ENCODE data around the gene CCDC187.
"Not testable (repeated sequence)": the region's sequence is repeated elsewhere in the genome, so short reads cannot be mapped to it uniquely, and the experiment has no call there.

Gene CCDC187

DNA sequence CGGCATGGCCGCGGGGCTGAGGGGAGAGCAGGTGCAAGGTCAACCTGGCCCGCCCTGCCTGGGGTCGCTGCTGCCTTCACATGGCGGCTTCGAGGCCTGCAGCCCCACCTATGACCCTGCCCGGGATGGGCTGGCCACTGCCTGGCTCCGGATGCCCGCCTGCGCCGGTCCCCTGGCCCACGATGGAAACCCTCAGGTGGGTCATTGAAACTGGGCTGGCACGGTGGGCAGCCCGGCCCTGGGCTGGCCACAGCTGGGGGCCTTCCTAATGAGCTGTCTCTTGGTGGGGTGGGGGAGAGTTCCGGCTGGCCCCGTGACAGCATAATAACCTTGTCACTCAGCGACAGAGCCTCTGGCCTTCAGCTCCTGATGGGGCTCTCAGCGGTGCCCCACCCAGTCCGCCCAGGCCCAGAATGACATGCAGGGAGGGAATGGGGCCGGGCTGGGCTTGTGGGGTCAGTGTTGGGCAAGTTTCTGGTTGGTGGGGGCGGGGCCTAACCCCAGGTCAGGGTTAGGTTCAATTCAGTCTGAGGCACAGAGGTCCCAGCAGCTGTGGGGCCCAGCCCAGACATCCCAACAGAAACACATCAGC, at the start of gene CCDC187:
TSS of gene CCDC187 (minus strand) at position 270 of the 592 bp plus-strand sequence. CDS start at position 6, 264 bp downstream.
- no peak for DNase-seq (ENCODE audit: low read depth)

DNA sequence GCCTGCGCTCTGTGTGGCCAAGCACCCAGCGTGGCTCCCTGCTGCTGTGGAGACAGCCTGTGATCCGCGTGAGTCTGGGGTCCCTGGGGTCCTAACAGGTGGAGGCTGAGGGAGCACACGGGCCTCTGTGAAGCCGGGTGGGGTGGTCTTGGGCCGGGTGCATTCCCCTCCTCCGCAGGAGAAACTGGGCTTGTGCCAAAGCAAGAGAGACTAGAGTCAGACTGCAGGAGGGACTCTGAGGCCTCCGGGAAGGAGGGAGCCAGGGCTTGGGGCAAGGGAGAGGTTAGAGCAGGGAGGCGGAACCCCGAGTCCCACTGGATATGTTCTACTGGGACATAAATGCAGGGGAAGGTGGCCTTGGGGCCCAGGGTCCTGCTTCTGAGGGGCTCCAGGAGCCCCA, 49.2 kb upstream of the CCDC187 start:
- no peak for DNase-seq (ENCODE audit: low read depth)

DNA sequence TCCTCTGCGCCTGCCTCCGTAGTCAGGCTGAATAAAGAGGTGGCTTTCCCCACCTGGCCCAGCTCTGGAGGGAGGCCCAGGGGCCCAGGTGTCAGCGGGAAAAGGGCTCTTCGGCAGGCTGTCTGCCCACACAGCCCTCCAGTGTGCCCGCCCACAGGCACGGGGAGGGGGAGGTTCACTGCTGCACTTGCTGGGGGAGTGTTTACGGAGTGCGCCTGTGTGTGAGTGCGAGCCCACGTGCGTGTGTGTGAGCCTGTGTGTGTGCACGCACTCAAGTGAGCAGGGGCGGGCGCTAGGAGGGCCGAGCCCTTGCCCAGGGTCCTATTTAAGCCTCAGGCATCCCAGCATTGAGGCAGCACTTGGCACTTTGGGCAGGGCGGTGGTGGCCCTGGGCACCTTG, 48.8 kb upstream of the CCDC187 start:
- no peak for DNase-seq (ENCODE audit: low read depth)

DNA sequence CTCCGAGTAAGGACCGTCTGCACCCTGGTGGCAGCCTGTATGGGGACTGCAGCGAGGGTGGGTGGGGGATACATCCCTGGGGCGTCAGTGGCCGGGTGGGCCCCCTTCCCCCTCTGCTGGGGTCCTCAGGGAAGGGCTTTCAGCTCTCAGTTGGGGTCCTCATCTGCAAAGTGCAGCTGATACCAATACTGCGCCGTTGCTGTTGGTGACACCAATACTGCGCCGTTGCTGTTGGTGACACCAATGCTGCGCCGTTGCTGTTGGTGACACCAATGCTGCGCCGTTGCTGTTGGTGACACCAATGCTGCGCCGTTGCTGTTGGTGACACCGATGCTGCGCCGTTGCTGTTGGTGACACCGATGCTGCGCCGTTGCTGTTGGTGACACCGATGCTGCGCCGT, 48.0 kb upstream of the CCDC187 start:
- DNase-seq (ENCODE audit: low read depth) = not testable (repeated sequence)

DNA sequence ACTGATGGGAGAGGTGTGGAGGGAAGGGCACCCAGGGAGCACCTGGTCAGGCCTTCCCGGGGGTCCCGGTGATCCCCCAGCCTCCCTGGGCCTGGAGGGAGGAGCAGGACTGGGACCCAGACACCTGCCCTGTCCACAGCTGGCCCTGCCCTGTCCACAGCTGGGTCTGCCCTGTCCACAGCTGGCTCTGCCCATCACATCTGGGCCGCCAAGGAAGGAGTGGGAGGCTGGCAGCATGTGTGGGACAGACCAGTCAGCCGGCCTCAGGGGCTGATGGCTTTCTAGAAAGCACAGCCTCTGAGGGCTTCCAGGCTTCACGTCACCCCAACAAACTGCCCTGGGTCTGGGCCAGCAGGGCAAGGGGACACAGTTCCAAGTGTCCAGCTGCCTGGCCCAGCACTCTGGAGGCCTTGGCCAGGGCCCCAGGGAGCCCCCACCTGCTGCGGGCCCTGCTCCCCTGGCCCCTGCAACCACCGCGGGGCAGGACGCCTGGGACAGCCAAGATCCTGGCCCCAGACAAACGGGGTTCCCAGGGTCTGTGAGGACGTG, 47.4 kb upstream of the CCDC187 start:
- no peak for DNase-seq (ENCODE audit: low read depth)

DNA sequence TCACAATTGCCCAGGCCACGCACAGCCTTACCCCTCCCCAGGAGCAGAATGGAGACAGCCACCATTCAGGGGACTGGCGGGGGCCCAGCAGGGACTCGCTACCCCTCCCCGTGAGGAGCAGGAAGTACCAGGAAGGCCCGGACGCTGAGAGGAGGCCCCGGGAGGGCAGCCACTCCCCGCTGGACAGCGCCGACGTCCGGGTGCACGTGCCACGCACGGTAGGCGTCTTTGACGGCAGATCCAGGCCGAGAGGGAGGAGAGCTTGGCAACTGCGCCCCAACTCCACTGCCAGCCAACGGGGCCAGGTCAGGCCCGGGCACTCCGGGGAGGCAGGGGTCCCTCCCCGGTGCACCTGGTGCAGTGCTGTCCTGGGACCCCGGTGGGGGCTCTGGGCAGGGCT, 45.7 kb upstream of the CCDC187 start:
- DNase-seq (ENCODE audit: low read depth) = no peak

DNA sequence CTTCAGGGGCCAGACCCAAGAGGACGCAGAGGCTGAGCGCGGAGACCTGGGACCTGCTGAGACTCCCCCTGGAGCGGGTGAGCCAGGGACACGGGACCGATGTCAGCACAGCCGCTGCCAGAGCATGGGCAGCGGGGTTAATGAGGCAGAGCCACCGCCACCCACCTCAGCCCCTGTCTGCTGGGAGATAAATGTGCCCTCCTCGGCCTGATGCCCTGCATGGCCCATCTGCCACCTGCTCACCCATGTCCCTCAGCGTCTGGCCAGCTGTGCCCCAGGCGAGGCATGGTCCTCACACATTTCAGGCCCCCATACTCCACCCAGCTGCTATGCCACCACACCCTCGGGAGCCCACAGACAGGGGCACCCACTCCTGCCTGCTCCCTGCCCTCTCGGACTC, 44.8 kb upstream of the CCDC187 start:
- no peak for DNase-seq (ENCODE audit: low read depth)

DNA sequence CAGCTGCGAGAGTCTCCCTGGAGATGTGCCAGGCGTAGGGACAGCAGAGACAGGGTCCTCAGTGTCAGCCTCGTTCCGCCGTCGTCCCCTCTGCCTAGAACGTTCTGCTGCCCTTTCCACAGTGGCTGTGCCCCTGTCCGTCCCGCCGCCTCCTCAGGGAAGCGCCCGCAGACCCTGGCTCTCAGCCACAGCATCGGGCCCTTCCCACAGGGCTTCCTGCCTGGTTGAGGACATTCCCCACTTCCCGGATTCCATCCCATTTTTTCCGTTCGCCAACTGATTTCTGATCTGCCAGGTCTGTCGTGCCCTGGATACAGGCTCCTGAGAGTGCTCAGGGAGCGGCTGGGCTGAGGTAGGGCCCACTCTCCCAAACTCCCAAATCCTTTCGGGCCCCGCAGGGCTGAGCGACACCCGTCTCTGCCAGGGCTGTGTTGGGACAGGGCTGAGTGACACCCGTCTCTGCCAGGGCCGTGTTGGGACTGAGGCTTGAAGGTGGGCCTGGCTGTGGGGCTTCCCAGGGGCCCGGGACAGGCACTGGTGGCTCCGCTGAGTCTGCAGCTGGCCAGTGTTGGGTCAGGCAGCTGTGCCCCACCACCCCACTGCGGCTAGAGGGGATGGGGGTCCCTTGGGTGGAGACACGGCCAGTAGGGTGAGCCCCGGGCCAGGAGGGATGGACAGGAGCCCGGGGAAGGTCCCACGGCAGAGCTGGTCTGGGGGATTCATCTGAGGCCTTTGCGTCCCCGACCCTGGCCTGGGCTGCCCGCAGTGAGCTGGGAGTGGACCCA, 43.8 kb upstream of the CCDC187 start:
- peak; percentile 29 for DNase-seq (ENCODE audit: low read depth)

DNA sequence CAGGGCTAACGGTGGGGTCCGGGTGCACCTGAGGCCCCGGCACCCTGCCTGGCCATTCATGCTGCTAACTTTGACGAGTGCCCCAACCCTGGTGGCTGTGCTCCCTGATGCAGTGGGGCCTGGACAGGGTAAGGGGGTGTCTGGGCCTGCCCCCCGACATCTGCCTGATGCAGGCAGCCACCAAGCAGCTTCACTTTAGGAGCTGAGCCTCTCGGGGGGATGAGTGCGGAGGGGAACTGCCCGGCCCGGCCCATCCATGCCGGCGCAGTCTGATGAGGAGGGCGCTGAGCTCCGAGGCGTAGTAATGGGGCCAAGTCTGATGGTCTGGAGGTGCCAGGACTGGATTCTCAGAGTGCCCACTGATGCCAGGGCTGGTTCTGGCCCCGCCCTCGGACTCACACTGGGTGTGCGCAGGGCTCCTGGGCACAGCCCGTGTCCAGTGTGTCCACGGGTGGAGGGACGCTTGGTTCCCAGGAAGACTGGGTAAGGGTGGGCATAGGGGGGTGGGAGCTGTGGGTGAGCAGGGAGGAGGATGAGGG, 43.1 kb upstream of the CCDC187 start:
- no peak for DNase-seq (ENCODE audit: low read depth)

DNA sequence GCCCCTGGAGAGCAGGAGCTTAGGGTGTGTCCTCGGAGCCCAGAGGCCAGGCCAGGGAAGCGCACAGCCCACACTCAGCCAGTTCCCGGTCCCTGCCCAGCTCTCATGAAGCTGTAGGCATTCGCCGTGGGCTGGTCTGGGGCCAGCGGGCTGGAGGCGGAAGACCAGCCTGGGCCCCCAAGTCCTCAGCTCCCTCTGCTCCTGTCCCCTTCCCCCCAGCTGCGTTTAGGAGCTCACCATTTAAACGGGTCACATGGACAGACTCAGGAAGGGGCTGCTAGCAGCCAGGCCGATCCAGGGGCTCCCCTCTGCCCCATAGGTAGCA, 42.2 kb upstream of the CCDC187 start:
- no peak for DNase-seq (ENCODE audit: low read depth)

DNA sequence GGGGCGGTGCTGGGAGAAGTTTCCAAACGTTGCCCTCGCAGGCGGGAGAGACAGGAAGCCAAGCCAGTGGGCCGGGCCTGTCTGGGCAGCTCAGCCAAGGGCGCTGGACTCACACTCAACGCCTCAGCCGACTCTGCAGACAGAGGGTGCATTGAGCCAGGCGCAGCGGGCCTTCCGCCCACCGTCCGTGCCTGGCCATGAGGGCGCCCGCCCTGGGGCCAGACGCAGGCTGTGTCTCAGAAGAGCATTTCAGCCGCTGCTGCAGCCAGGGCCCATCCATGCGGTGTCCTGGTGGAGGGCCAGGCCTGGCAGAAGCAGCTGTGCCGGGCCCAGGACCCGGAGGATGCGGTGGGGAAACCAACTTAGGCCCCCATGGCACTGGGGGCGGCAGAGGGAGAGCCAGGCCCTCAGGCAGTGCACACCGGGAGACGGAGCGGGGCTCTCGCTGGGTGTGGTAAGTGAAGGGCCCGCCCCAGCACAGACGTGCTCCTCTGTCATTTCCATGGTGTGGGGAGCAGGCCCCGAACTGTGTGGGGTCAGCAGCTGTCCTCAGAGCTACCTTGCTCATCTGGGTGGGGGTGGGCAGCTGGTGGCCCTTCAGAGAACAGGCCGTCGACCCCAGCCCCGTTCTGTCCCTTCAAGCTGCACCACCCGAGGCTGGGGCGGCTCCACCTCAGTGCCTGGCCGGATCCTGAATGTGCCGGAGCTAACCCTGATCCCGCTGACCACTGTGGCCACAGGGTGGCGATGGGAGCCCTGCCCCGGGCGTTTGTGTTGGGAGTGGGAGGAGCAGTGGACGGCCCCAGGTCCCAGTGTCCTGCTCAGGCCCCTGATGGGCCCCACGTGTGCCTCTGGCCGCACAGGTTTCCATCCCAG, 41.6 kb upstream of the CCDC187 start:
- DNase-seq (ENCODE audit: low read depth) = peak; percentile 65

DNA sequence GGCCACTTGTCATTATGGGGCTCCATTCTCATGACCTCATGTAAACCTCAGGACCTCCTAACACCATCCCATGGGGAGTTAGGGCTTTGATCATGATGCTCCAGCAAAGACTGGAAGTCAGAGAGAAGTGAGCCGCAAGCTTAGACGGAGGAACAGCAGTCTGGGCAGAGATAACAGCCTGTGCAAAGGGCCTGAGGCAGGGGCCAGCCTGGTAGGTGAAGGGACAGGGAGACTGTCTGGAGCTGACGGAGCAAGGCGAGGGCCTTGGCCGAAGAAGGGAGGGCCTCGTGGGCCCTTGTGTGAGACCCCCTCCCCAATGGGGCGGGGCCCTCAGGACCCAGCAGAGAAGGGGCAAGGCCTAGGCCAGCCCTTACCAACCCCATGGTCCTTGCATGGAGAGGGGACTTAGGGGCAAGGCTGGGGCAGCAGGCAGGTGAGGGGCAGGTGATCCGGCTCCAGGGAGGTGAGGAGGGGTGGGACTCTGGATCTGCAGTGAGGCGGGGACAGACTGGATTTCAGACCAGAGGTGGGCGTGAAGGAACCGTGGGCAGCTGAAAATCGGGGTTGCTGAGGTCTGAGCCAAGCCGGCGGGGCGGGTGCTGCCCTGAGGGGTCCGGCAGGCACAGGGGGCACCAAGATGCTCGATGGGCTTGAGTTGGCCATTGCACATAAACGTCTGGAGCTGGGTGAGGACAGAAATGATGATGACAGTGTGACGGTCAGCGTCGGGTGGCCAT, 40.8 kb upstream of the CCDC187 start:
- no peak for DNase-seq (ENCODE audit: low read depth)

DNA sequence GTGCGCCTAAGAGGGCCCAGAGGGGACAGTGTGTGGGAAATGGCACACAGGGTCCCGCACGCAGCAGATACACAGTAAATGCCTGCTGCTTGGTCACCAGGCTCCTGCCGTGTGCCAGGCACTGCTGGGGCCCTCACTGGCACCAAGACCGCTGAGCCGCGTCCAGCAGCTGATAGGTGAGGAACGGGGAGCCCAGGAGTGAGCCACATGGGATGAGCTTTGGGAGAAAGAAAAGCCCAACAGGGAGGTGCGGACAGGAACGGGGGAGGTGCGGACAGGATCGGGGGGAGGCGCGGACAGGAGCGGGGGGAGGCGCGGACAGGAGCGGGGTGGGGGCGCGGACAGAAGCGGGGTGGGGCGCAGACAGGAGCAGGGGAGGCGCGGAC, 40.0 kb upstream of the CCDC187 start:
- no peak for DNase-seq (ENCODE audit: low read depth)

DNA sequence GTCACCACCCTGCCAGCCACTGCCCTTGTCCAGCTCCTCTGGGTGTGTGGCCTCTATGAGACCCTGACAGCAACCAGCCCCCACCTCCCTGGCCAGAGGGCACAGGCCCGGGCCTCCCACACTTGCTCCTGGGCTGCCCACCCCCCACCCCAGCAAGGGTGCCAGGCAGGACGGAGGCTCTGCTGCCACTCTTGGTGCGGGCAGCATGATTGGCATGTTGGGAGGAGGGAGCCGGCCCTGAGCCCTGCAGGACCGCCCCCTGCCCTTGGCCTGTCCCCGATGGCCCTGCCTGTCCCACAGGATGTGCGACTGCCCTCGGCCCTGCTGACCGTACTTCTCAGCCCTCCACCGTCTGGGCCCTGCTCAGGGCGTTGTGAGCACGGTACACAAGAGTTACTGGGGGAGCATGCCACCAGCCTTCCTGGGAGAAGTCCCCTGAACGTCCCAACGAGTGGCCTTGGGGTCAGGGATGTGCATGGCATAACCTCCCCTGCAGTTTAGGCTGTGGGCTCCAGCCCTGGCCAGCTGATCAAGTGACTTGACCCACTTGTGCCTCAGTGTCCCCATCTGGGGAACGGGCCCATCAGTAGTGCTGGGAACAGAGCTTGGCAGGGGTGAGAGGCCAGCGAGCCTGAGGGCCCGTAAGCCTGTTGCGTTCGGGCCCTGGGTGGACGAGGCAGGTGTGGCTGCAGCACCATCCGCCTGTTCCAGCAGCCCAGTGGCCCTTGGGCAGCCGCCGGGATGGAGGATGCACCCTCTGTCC, 39.4 kb upstream of the CCDC187 start:
- DNase-seq (ENCODE audit: low read depth) = no peak

DNA sequence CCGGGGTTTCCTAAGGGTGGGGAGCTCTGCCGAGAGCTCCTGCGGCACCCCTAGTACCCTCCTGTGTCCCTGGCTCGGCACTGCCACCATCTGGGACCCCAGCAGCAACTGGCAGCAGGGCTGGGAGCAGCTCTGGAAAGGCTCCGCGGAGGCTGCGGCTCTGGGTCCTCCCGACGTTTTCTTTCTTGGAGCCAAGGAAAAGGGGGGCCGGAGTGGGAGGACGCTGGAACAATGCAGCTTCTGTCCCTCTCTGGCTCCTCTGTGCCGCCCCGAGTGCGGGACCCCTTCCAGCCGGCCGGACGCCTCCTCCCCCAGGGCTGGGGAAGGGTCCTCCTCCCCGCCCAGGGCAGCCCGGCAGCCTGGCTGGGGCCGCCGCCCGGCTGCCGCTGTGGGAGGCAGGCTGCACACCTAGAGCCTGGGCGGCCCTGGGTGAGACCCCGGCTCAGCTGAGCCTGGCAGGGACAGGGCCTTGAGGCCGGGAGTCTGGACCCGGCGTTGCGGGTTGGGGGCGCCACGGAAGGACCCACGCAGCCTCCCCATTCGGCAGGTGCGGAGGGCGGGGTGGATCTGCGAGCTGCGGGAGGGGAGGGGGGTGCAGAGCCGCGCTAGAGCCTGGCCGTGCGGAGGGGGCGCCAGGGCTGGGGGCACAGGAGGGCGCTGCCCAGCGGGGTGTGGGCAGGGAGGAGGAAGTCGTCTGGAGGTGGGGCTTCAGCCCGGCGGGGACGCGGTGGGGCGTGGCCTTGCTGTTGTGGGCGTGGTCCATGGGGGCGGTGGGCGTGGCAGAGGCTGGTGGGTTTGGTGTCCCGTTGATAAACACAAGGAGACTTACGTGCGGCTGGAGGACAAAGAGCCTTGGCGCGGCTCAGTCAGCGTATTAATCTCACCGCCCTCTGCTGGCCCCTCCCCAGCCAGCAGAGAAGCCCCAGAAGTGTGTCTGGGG, 38.6 kb upstream of the CCDC187 start:
- DNase-seq (ENCODE audit: low read depth) = peak; percentile 58

DNA sequence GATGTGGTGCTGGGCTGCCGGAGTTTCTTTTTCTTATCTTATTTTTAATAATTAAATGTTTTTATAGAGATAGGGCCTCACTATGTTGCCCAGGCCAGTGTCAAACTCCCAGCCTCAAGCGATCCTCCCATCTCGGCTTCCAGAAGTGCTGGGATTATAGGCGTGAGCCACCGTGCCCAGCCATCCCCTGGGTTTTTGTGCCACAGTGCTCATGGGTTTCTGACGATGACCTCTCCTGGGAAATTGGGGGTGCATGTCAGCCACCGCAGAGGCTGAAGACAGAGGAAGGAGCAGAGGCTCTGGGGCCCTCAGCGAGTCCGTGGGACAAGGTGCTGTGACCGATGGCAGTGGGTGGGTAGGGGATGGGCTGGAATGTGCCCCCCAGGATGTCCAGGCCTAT, 37.9 kb upstream of the CCDC187 start:
- DNase-seq (ENCODE audit: low read depth) = no peak

DNA sequence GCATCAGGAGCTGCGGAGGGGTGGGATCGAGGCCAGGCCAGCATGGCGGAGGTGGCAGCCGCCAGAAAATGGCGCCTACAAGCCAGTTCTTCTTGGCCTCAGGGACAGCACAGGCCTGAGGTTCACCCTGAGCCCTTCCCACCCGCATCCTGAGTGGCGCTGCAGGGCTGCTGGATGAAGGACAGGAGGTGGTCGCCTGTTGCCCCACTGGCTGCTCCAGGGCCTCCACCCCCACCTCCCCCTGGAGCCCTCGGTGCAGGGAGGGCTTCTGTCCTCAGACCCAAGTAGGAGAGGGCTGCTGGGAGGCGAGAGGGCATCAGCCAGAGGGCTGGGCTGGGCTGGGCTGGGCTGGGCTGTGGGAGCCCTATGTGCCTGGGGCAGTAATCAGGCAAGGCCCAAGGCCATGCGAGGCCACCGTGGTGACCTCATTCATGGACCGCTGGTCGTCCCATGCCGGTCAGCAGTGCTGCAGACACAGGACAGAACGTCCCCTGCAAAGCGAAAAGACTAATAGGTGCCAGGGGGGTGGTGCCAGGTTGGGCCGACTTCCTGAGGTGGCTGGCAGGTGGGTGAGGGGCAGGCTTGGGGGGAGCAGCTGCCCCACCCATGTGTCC, 37.3 kb upstream of the CCDC187 start:
- DNase-seq (ENCODE audit: low read depth) = no peak

DNA sequence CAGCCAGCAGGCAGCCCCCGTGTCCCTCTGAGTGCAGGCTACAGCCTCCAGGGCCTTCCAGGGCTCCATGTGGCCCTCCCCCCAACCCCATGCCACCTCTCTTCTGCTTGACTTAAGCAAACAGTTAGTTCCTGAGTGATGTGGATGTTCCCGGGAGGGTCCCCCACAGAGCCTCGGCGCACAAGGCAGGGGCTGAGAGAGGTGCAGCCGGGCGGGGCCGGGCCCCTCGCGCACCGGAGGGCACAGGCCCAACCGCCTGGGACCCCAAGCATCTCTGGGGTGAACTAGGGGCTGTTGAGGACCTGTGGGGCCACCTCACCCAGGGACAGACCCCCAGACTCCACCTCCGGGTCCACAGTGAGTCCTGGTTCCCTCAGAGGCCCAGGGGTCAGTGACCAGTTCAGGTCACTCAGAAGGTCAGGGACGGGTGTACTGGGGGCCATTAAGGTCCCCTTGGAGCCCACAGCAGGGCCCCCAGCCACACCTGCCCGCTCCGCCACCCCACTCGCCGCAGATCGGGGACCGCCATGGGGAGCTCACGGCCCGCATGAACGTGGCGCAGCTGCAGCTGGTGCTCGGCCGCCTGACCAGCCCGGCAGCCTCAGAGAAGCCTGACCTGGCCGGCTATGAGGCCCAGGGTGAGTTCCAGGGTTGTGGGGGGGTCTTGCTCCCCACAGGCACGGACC, 36.6 kb upstream of the CCDC187 start:
- DNase-seq (ENCODE audit: low read depth) = no peak

DNA sequence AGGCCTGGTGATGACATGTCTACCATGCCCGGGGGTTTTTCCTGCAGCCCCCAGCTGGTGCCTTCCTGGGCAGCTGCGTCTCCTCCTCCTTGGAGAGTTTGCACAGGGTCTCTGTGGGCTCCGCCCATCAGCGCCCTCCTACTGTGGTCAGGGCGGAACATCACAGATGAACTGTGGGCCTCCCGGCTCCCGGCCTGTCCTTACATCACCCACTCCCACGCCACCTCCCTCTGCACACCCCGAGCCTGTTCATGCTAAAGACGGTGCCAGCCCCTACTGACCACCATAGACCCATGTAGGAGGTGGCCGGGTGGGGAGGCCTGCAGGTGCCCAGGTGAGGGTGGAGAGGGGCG, 36.0 kb upstream of the CCDC187 start:
- no peak for DNase-seq (ENCODE audit: low read depth)

Measured in fibroblast of gingiva (primary cell).